K562 (cell line): ENCODE measurements around the gene SERPIND1. TPM values are rescaled to one million over a fixed set of nuclear protein-coding genes. Genes with fewer than 3 reads are reported as not detected.

Experiments
- CTCF ChIP-seq, 3 experiments: IDR thresholded peaks in 2 of 3; conservative IDR thresholded peaks in 1 of 3; 2 replicates each; pipeline ENCODE4 v1.5.1; 2011 to 2012; ENCODE audit warnings: low read length in 3 of 3, mild to moderate bottlenecking in 3 of 3, control low read depth in 2 of 3, improper control_type of control experiment in 1 of 3, inconsistent platforms in 1 of 3, low read depth in 1 of 3, mixed read lengths in 1 of 3, moderate library complexity in 1 of 3; ENCODE audit not compliant: insufficient read depth in 2 of 3
- HOXB6 ChIP-seq: fragments of 250-450 bp; sonication (Bioruptor Pico); IDR thresholded peaks from 2 replicates; pipeline ENCODE4 v1.5.1; 2022; ENCODE audit warnings: mild to moderate bottlenecking, borderline replicate concordance
- MAFK ChIP-seq: IDR thresholded peaks from 2 replicates; pipeline ENCODE4 v1.6.1; 2011; ENCODE audit warnings: low read length, improper control_type of control experiment
- PBX2 ChIP-seq, 2 experiments: IDR thresholded peaks in 1 of 2; conservative IDR thresholded peaks in 1 of 2; 2 replicates each; pipeline ENCODE4 v1.6.1; 2016; ENCODE audit warnings: low read depth in 2 of 2, mild to moderate bottlenecking in 1 of 2, missing compliant biosample characterization in 1 of 2, missing genetic modification characterization in 1 of 2, moderate library complexity in 1 of 2
- POU5F1 ChIP-seq: fragments of 150-350 bp; IDR thresholded peaks from 2 replicates; pipeline ENCODE4 v1.6.1; 2014; ENCODE audit warnings: borderline replicate concordance, low read length, low read depth, mild to moderate bottlenecking; ENCODE audit not compliant: partially characterized antibody
- RBM14 ChIP-seq: fragments of 200-400 bp; formaldehyde crosslinking; IDR thresholded peaks from 2 replicates; pipeline ENCODE4 v1.6.1; 2018; ENCODE audit warnings: low read depth, mild to moderate bottlenecking, low read length, moderate library complexity, borderline replicate concordance; ENCODE audit not compliant: insufficient read depth
- TSHZ1 ChIP-seq: fragments of 250-450 bp; sonication (Bioruptor Pico); IDR thresholded peaks from 2 replicates; pipeline ENCODE4 v1.4.0; 2020; ENCODE audit warnings: mild to moderate bottlenecking, moderate library complexity
- ZBTB1 ChIP-seq: sonication (generic); formaldehyde crosslinking; IDR thresholded peaks from 2 replicates; pipeline ENCODE4 v1.8.1; 2023; ENCODE audit warnings: missing genetic modification reagents, low read depth, mild to moderate bottlenecking, borderline replicate concordance
- ZBTB11 ChIP-seq, 3 experiments: fragments of 200-800 bp in 1 of 3; fragments of 250-450 bp in 1 of 3; fragments of 450-650 bp in 1 of 3; sonication (Bioruptor Pico) in 1 of 3; sonication (Bioruptor generic) in 1 of 3; formaldehyde crosslinking in 1 of 3; IDR thresholded peaks; 2 replicates each; pipeline versions ENCODE4 v1.6.1 to v1.8.0; 2016 to 2022; ENCODE audit warnings: mild to moderate bottlenecking in 2 of 3, missing genetic modification characterization in 2 of 3, missing compliant biosample characterization in 1 of 3, moderate library complexity in 1 of 3
- ZBTB9 ChIP-seq: fragments of 450-650 bp; formaldehyde crosslinking; IDR thresholded peaks from 2 replicates; pipeline ENCODE4 v1.4.0; 2020; ENCODE audit warnings: mild to moderate bottlenecking, moderate library complexity
- polyA plus RNA-seq, 8 experiments: library from polyadenylated mRNA; depleted of rRNA in 4 of 8; stranded (reverse) in 5 of 8; unstranded in 3 of 8; fragments of >200 nt; fragmentation: Nextera tagmentation in 2 of 8; fragmentation: Illumina TruSeq in 1 of 8; extraction: Ambion mirVana in 2 of 8; extraction: Trizol in 1 of 8; gene quantifications; 2 replicates each; pipeline versions ENCODE4 v1.2.1 to v1.2.3, GENCODE V29; 2011 to 2014; ENCODE audit warnings: inconsistent platforms in 1 of 8, missing spikeins in 1 of 8
- total RNA-seq, 7 experiments: library from RNA; depleted of rRNA in 6 of 7; stranded (reverse); fragments of >200 nt in 6 of 7; fragmentation: Illumina TruSeq in 2 of 7; extraction: Trizol in 2 of 7; gene quantifications; 2 replicates each; pipeline versions ENCODE4 v1.2.1 to v1.2.3, GENCODE V29; 2011 to 2021; ENCODE audit warnings: low replicate concordance in 1 of 7

SERPIND1 gene
- total and polyA plus RNA-seq, 9 of the 15 experiments (the other 6 are each of a cell fraction or from before 2014, with no cell fraction given), result 0.04 to 0.11 (median 0.09) TPM; not detected in 6

- TF ChIP-seq POU5F1 (no peak), ZBTB11 (CRISPR knock-in tag; IDR thresholded peaks at IDR 0.05) (0 out of 6 replicates have a peak, but pooled peaks of 1 of the 3 experiments have one; percentile 41), CTCF (IDR thresholded peaks at IDR 0.05 in 2 of 3, conservative IDR thresholded peaks at IDR 0.05 in 1 of 3; ENCODE audit: insufficient read depth in 2 of 3, low read depth in 1 of 3, low read length in 3 of 3) (peak in 1 of 3 experiments; percentile 11; a peak in 1 of 6 replicates), ZBTB1 (CRISPR knock-in tag) (no peak), MAFK (0 out of 2 replicates have a peak, but pooled peaks have one; percentile 27), ZBTB9 (CRISPR knock-in tag) (no peak), HOXB6 (no peak), TSHZ1 (CRISPR knock-in tag) (no peak), RBM14 (no peak), PBX2 (CRISPR knock-in tag; IDR thresholded peaks at IDR 0.05; ENCODE audit: low read depth) (no peak), PBX2 (tag; conservative IDR thresholded peaks at IDR 0.05; ENCODE audit: low read depth) (no peak)
These were observed 5.3 kb downstream of the SERPIND1 start (continued) for GRCh38 chr22:20779014-20779817.
